Brain microvascular endothelial cell (primary cell): ENCODE measurements around the gene SDF4.

Experiments used
- DNase-seq: peaks from one replicate; pipeline ENCODE4 v3.0.0-alpha.2; 2020
- H3K27ac ChIP-seq: fragments of 250-450 bp; sonication (Bioruptor Pico); 2 replicates; pipeline ENCODE4 v1.5.1; 2020; ENCODE audit warnings: mild to moderate bottlenecking, moderate library complexity
- H3K27me3 ChIP-seq: fragments of 250-450 bp; sonication (Bioruptor Pico); replicated peaks from 2 replicates; pipeline ENCODE4 v1.5.1; 2020; ENCODE audit warnings: mild to moderate bottlenecking
- H3K36me3 ChIP-seq: fragments of 250-450 bp; sonication (Bioruptor Pico); replicated peaks from 2 replicates; pipeline ENCODE4 v1.5.1; 2020; ENCODE audit warnings: mild to moderate bottlenecking
- H3K4me3 ChIP-seq: 2 replicates; pipeline ENCODE4 v1.5.1; 2011; ENCODE audit warnings: low read depth, mild to moderate bottlenecking, control low read depth, low read length, moderate library complexity
- CTCF ChIP-seq: IDR thresholded peaks from 2 replicates; pipeline ENCODE4 v1.5.1; 2011; ENCODE audit warnings: low read depth, mild to moderate bottlenecking, moderate library complexity, low read length, control low read depth, inconsistent platforms; ENCODE audit errors: missing control alignments
- in situ Hi-C: cut with HindIII; loops from 2 replicates; pipeline ENCODE4 v1.10.0; 2017; ENCODE audit warnings: low sequenced_read_pairs, low pct_ligation_motif_present

Gene SDF4

GRCh38 chr1:1208713-1209433, 22.9 kb downstream of the SDF4 start:
- Histone ChIP-seq H3K4me3 (no peak overlapping the region), H3K27ac (no peak overlapping the region), H3K27me3 (peaks cover 13% of the 10 kb centered on the region), H3K36me3 (no peaks in the 10 kb centered on the region)
- in situ Hi-C loops, result no loop called here
- no peak for DNase-seq
- TF ChIP-seq CTCF, result no peak

GRCh38 chr1:1207571-1207892, 24.3 kb downstream of the SDF4 start:
- H3K27ac ChIP-seq, result no peak overlapping the region

GRCh38 chr1:1206966-1207531, 24.8 kb downstream of the SDF4 start:
- in situ Hi-C loops, result no loop called here
- Histone ChIP-seq H3K36me3 (no peaks in the 10 kb centered on the region), H3K27me3 (peaks cover 20% of the 10 kb centered on the region), H3K27ac (no peak overlapping the region), H3K4me3 (no peak overlapping the region)
- TF ChIP-seq CTCF, result peak; percentile 5
- DNase-seq, result no peak

More at GRCh38 chr1:1207571-1207892, 24.3 kb downstream of the SDF4 start:
- no peaks in the 10 kb centered on the region for H3K36me3 ChIP-seq
- DNase-seq, result no peak
- in situ Hi-C loops, result no loop called here
- no peak overlapping the region for H3K4me3 ChIP-seq
- no peak for TF ChIP-seq CTCF
- peaks cover 20% of the 10 kb centered on the region for H3K27me3 ChIP-seq

- peaks cover 20% of the 10 kb centered on the region for H3K27me3 ChIP-seq
- no peak within 1 kb of the TSS for H3K4me3 ChIP-seq
- in situ Hi-C loops, result no loop called here
- no peak for TF ChIP-seq CTCF
- H3K27ac ChIP-seq, result no peak within 1 kb of the TSS
- H3K36me3 ChIP-seq, result no peaks in the 10 kb centered on the region
- DNase-seq, result no peak
These were observed 25.3 kb downstream of the SDF4 start, which contains the start of gene TNFRSF18 for GRCh38 chr1:1206376-1206965. Gene TNFRSF18, minus strand, starts transcription at chr1:1206592. Its CDS starts 21 bp downstream, at chr1:1206571.

GRCh38 chr1:1205769-1206375, 25.9 kb downstream of the SDF4 start:
- no peaks in the 10 kb centered on the region for H3K36me3 ChIP-seq
- H3K27ac ChIP-seq, result no peak overlapping the region
- TF ChIP-seq CTCF, result no peak
- DNase-seq, result no peak
- in situ Hi-C loops, result no loop called here
- peaks cover 20% of the 10 kb centered on the region for H3K27me3 ChIP-seq
- H3K4me3 ChIP-seq, result no peak overlapping the region
